Choroid plexus epithelial cell (primary cell): ENCODE data around the gene ADISSP.

ENCODE experiments used
- DNase-seq: peaks from one replicate; pipeline ENCODE4 v3.0.0-alpha.2; 2010; ENCODE audit warnings: low read depth
- H3K4me3 ChIP-seq: 2 replicates; pipeline ENCODE4 v1.5.1; 2011; ENCODE audit warnings: low read depth, mild to moderate bottlenecking, control low read depth, low read length, moderate library complexity
- CTCF ChIP-seq: conservative IDR thresholded peaks from 2 replicates; pipeline ENCODE4 v1.5.1; 2011; ENCODE audit warnings: low read depth, mild to moderate bottlenecking, control low read depth, inconsistent platforms, low read length, moderate library complexity

ADISSP gene

GRCh38 chr20:3788685-3789155 is 21.2 kb upstream of the ADISSP start:
- H3K4me3 ChIP-seq, result no peak overlapping the region
- DNase-seq, result no peak
- no peak for TF ChIP-seq CTCF

GRCh38 chr20:3787324-3788014 is 19.9 kb upstream of the ADISSP start:
- no peak for TF ChIP-seq CTCF
- no peak for DNase-seq
- peak overlapping the region; percentile 71 for H3K4me3 ChIP-seq

- H3K4me3 ChIP-seq, result peak within 1 kb of the TSS; percentile 71
- TF ChIP-seq CTCF, result peak; percentile 43
- peak; percentile 84 for DNase-seq
These were observed 19.2 kb upstream of the ADISSP start, which contains the start of gene CENPB for GRCh38 chr20:3786665-3787323. Gene CENPB (minus strand): TSS chr20:3786740. CDS start chr20:3786483, 257 bp downstream.

GRCh38 chr20:3786126-3786484 is 18.6 kb upstream of the ADISSP start:
- no peak for TF ChIP-seq CTCF
- DNase-seq, result peak; percentile 74
- H3K4me3 ChIP-seq, result peak overlapping the region; percentile 71

- no peak for TF ChIP-seq CTCF
- H3K4me3 ChIP-seq, result peak overlapping the region; percentile 71
- DNase-seq, result no peak
These were observed 17.9 kb upstream of the ADISSP start for GRCh38 chr20:3785240-3786125.

GRCh38 chr20:3784863-3785239 is 17.3 kb upstream of the ADISSP start:
- no peak for TF ChIP-seq CTCF
- peak overlapping the region; percentile 8 for H3K4me3 ChIP-seq
- no peak for DNase-seq
